Epithelial cell of proximal tubule (primary cell): ENCODE data around the gene HPGDS. TPM values are rescaled to one million over a fixed set of nuclear protein-coding genes. Genes with fewer than 3 reads are reported as not detected.

ENCODE experiments used
- DNase-seq: peaks from one replicate; pipeline ENCODE4 v3.0.0-alpha.2; 2011; ENCODE audit warnings: low read depth
- H3K4me3 ChIP-seq: 2 replicates; pipeline ENCODE4 v1.5.1; 2011; ENCODE audit warnings: low read depth, mild to moderate bottlenecking, low read length
- total RNA-seq: library from RNA; depleted of rRNA; stranded (reverse); fragments of >200 nt; gene quantifications from 2 replicates; pipeline ENCODE4 v1.2.3, GENCODE V29; 2015
- TF ChIP-seq, protein P1 (sequence below): conservative IDR thresholded peaks from 2 replicates; pipeline ENCODE4 v1.5.1; 2012; ENCODE audit warnings: low read depth, mild to moderate bottlenecking, low read length

Gene HPGDS
- total RNA-seq, 1 donor from 2014 or later, result not detected

GRCh38 chr4:94350095-94350494 lies 7.5 kb upstream of the HPGDS start:
- DNase-seq, result no peak
- H3K4me3 ChIP-seq, result no peak overlapping the region
- TF ChIP-seq, protein P1, sequence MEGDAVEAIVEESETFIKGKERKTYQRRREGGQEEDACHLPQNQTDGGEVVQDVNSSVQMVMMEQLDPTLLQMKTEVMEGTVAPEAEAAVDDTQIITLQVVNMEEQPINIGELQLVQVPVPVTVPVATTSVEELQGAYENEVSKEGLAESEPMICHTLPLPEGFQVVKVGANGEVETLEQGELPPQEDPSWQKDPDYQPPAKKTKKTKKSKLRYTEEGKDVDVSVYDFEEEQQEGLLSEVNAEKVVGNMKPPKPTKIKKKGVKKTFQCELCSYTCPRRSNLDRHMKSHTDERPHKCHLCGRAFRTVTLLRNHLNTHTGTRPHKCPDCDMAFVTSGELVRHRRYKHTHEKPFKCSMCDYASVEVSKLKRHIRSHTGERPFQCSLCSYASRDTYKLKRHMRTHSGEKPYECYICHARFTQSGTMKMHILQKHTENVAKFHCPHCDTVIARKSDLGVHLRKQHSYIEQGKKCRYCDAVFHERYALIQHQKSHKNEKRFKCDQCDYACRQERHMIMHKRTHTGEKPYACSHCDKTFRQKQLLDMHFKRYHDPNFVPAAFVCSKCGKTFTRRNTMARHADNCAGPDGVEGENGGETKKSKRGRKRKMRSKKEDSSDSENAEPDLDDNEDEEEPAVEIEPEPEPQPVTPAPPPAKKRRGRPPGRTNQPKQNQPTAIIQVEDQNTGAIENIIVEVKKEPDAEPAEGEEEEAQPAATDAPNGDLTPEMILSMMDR, result no peak

DNA sequence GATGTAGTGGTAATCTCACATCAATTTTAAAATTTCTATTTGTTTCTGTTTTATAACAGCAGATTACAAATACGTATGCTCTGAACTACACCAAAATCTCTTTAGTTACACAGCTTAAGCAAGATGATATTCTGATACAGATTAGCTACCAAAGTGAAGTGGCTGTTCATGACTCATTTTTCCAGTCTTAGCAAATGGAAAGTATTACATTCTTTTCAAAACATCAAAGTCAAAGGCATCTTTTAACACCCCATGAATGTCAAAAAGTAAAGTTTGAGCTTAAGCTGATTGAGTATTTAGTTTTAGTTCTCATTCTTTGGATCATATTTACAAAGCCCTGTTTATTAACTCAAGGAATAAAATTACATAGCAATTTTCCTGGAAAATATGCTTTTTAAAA lies 6.6 kb upstream of the HPGDS start:
- no peak overlapping the region for H3K4me3 ChIP-seq
- no peak for DNase-seq
- TF ChIP-seq, protein P1, result no peak

GRCh38 chr4:94348666-94349065 lies 6.0 kb upstream of the HPGDS start:
- TF ChIP-seq, protein P1, result no peak
- no peak overlapping the region for H3K4me3 ChIP-seq
- DNase-seq, result no peak

- DNase-seq, result no peak
- TF ChIP-seq, protein P1, result no peak
- no peak overlapping the region for H3K4me3 ChIP-seq
Observed at GRCh38 chr4:94346541-94346940, 3.9 kb upstream of the HPGDS start.

GRCh38 chr4:94345969-94346368 lies 3.3 kb upstream of the HPGDS start:
- DNase-seq, result no peak
- TF ChIP-seq, protein P1, result no peak
- H3K4me3 ChIP-seq, result no peak overlapping the region

- no peak for DNase-seq
- H3K4me3 ChIP-seq, result no peak overlapping the region
- TF ChIP-seq, protein P1, result no peak
Observed at GRCh38 chr4:94345266-94345665, 2.6 kb upstream of the HPGDS start.

- H3K4me3 ChIP-seq, result no peak overlapping the region
- DNase-seq, result no peak
- TF ChIP-seq, protein P1, result no peak
Observed at GRCh38 chr4:94344457-94344856, 1.8 kb upstream of the HPGDS start.
